Neural cell (in vitro differentiated cells): ENCODE data around the gene ZNF500.

Experiments used
- EP300 ChIP-seq: fragments of 450-650 bp; conservative IDR thresholded peaks from 2 replicates; pipeline ENCODE4 v1.6.1; 2014; ENCODE audit warnings: antibody characterized with exemption, mild to moderate bottlenecking, moderate library complexity; ENCODE audit not compliant: poor library complexity, severe bottlenecking
- EZH2 ChIP-seq: fragments of 200-600, 300-800 bp; shearing (Covaris generic), sonication (generic); IDR thresholded peaks from 2 replicates; pipeline ENCODE4 v1.6.1; 2014; ENCODE audit warnings: antibody characterized with exemption, low read length, borderline replicate concordance, mild to moderate bottlenecking; ENCODE audit not compliant: insufficient read depth, poor library complexity, severe bottlenecking
- MXI1 ChIP-seq: fragments of 450-650 bp; conservative IDR thresholded peaks from 2 replicates; pipeline ENCODE4 v1.6.1; 2014; ENCODE audit warnings: antibody characterized with exemption, mild to moderate bottlenecking; ENCODE audit not compliant: poor library complexity, severe bottlenecking
- POLR2AphosphoS5 ChIP-seq: IDR thresholded peaks from 2 replicates; pipeline ENCODE4 v1.6.1; 2012
- RAD21 ChIP-seq: fragments of 450-650 bp; conservative IDR thresholded peaks from 2 replicates; pipeline ENCODE4 v1.6.1; 2014; ENCODE audit warnings: antibody characterized with exemption, mild to moderate bottlenecking, moderate library complexity
- SMC3 ChIP-seq: fragments of 450-650 bp; conservative IDR thresholded peaks from 2 replicates; pipeline ENCODE4 v1.6.1; 2014; ENCODE audit warnings: antibody characterized with exemption, mild to moderate bottlenecking, moderate library complexity; ENCODE audit not compliant: poor library complexity
- TAF1 ChIP-seq: IDR thresholded peaks from 2 replicates; pipeline ENCODE4 v1.6.1; 2012; ENCODE audit warnings: low read depth
- TF ChIP-seq, protein P1 (sequence below): fragments of 450-650 bp; IDR thresholded peaks from 2 replicates; pipeline ENCODE4 v1.5.1; 2014; ENCODE audit warnings: antibody characterized with exemption, mild to moderate bottlenecking, moderate library complexity; ENCODE audit not compliant: poor library complexity, severe bottlenecking
- TF ChIP-seq, protein P2 (sequence below): IDR thresholded peaks from 2 replicates; pipeline ENCODE4 v1.6.1; 2012; ENCODE audit warnings: borderline replicate concordance

DNA sequence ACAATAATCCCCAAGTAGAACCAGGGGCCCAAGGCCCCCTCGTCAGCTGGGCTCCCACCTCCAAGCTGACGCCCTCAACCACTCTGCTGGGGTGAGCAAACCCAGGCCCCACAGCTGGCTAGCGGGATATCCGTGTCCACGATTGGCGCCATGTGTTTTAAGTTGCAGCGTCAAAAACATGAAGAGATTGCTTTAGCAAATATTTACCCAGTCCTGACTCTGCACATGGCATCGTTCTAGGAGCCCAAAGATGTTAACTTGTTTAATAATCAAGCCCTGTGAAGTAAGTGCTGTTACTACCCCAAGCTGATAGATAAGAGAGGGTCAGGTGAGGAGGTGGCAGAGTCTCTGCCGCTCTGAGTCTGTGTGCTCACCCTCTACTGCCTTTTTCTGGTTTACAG lies 21.5 kb upstream of the ZNF500 start:
- TF ChIP-seq EZH2 (no peak), POLR2AphosphoS5 (no peak), MXI1 (no peak), SMC3 (no peak), TAF1 (no peak), EP300 (no peak), RAD21 (no peak)
- TF ChIP-seq, protein P1, sequence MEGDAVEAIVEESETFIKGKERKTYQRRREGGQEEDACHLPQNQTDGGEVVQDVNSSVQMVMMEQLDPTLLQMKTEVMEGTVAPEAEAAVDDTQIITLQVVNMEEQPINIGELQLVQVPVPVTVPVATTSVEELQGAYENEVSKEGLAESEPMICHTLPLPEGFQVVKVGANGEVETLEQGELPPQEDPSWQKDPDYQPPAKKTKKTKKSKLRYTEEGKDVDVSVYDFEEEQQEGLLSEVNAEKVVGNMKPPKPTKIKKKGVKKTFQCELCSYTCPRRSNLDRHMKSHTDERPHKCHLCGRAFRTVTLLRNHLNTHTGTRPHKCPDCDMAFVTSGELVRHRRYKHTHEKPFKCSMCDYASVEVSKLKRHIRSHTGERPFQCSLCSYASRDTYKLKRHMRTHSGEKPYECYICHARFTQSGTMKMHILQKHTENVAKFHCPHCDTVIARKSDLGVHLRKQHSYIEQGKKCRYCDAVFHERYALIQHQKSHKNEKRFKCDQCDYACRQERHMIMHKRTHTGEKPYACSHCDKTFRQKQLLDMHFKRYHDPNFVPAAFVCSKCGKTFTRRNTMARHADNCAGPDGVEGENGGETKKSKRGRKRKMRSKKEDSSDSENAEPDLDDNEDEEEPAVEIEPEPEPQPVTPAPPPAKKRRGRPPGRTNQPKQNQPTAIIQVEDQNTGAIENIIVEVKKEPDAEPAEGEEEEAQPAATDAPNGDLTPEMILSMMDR: no peak
- TF ChIP-seq, protein P2, sequence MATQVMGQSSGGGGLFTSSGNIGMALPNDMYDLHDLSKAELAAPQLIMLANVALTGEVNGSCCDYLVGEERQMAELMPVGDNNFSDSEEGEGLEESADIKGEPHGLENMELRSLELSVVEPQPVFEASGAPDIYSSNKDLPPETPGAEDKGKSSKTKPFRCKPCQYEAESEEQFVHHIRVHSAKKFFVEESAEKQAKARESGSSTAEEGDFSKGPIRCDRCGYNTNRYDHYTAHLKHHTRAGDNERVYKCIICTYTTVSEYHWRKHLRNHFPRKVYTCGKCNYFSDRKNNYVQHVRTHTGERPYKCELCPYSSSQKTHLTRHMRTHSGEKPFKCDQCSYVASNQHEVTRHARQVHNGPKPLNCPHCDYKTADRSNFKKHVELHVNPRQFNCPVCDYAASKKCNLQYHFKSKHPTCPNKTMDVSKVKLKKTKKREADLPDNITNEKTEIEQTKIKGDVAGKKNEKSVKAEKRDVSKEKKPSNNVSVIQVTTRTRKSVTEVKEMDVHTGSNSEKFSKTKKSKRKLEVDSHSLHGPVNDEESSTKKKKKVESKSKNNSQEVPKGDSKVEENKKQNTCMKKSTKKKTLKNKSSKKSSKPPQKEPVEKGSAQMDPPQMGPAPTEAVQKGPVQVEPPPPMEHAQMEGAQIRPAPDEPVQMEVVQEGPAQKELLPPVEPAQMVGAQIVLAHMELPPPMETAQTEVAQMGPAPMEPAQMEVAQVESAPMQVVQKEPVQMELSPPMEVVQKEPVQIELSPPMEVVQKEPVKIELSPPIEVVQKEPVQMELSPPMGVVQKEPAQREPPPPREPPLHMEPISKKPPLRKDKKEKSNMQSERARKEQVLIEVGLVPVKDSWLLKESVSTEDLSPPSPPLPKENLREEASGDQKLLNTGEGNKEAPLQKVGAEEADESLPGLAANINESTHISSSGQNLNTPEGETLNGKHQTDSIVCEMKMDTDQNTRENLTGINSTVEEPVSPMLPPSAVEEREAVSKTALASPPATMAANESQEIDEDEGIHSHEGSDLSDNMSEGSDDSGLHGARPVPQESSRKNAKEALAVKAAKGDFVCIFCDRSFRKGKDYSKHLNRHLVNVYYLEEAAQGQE: no peak
